HPDE6-E6E7 (cell line): ENCODE data around the gene MMP11.
"Not testable (repeated sequence)": the region's sequence is repeated elsewhere in the genome, so short reads cannot be mapped to it uniquely, and the experiment has no call there.

ENCODE experiments used
- DNase-seq: peaks from one replicate; pipeline ENCODE4 v3.0.0; 2011; ENCODE audit warnings: missing footprints; ENCODE audit errors: extremely low spot score

MMP11 gene, protein sequence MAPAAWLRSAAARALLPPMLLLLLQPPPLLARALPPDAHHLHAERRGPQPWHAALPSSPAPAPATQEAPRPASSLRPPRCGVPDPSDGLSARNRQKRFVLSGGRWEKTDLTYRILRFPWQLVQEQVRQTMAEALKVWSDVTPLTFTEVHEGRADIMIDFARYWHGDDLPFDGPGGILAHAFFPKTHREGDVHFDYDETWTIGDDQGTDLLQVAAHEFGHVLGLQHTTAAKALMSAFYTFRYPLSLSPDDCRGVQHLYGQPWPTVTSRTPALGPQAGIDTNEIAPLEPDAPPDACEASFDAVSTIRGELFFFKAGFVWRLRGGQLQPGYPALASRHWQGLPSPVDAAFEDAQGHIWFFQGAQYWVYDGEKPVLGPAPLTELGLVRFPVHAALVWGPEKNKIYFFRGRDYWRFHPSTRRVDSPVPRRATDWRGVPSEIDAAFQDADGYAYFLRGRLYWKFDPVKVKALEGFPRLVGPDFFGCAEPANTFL

DNA sequence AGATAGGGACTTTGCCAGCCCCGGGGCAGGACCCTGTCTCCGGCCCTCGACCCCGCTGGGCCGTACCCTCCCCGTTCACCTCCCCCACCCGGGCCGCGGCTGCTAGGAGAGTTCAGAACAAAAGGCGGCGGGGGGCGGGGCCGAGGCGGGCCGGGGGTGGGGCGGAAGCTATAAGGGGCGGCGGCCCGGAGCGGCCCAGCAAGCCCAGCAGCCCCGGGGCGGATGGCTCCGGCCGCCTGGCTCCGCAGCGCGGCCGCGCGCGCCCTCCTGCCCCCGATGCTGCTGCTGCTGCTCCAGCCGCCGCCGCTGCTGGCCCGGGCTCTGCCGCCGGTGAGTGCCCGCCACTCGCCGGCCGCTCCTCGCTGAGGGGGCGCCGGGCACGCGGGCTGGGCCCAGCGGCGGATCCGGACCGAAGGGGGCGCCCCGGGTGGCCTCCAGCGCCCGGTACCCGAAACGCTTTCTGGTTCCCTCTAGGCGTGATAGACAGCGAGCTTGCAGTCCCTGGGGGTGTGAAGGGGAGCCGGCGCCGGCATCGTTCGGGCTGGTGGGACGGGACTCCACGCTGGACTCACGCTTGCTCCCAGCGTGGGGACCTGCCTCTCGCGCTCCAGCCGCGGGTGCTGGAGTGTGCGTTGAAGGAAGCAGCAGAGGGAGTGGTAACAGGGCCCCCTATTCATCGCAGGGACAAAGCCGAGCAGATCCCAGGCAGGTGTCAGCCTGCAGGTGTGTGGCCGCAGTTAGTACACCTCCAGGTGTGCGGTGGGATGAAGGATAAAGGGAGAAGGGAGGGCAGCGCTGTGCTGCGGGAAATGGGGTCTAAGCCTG is at the start of gene MMP11:
Gene MMP11, plus strand, starts transcription at position 201 of the 825 bp plus-strand sequence. Its CDS starts 22 bp downstream, at position 223.
- peak; percentile 34 for DNase-seq

DNA sequence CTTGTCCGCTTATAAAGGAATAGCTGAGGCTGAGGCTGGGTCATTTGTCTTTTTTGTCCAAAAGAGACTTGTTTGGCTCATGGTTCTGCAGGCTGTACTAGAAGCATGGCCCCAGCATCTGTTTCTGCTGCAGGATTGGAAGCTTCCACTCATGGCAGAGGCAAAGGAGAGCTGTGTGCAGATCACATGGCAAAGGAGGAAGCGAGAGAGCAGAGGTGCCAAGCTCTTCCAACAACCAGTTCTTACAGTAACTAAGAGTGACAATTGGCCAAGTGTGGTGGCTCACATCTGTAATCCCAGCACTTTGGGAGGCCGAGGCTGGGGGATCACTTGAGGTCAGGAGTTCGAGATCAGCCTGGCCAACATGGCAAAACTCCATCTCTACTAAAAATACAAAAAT is 44.5 kb upstream of the MMP11 start:
- not testable (repeated sequence) for DNase-seq

DNA sequence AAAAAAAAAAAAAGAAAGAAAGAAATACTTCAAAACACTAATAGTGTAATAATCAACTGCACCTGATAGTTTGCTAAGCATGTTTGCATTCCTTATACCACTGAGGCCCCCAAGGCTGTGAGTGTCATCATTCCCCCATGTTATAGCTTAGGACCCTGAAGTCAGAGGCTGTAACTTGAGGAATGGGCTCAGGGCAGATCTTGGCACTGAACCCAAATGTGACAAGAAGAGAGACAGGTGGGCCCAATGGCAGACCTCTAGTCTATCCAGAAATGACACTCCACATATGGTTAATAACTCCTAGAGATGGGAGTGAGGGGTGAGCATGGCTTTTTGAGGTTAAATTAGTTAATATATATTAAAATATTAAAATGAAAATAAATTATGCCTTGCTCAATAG is 35.0 kb upstream of the MMP11 start:
- DNase-seq, result no peak

DNA sequence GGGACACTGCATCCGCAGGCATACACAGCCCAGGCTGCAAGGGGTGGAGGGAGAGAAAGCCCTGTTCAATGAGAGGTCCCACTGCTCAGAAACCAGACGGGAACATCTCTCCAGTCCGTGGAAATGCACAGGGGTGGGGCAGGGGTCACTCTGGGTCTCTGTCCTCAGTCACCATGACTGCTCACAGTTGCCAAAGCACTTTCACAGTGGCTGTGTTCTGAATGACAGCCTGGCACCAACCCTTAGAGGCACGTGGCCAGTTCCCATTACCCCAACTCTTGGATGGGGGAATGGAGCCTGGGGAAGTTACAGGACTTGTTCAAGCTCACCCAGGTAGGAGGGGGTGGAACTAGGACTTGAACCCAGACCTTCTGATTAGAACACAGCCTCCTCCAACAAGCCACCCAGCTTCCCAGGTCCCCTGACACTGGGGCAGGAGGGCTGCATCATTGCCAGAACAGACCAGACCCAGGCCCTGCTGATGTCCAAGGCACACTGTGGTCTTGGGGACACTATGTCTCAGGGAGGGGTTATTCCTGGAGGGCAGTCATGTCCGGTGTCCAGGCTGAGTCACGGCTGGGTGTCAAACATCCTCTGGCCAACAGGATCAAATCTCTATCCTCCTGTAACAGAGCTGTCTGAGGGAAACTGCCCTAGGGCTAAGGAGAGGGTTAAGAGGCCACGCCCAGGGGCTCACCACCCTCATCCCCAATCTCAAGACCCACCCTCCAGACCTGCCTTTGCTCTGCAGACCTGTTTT is 30.0 kb upstream of the MMP11 start:
- no peak for DNase-seq

DNA sequence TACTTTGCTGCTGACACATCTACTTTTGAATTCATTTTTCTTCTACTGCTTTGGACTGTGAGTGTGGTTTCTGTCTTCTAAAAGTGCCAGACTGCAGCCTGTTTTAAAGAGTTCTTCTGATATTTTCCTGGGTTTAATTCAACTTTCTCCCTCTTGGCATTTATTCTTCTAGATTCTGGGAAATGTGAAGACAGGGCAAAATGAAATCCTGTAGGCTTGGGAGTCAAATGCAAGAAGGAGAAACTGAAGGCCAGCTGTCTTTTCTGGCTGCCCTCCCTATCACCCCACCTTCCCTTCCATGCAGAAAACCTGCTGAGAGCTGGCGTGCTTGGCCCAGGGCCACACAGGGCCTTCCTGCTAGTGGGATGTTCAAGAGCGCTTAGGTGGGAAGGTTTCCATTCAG is 29.3 kb upstream of the MMP11 start:
- no peak for DNase-seq

DNA sequence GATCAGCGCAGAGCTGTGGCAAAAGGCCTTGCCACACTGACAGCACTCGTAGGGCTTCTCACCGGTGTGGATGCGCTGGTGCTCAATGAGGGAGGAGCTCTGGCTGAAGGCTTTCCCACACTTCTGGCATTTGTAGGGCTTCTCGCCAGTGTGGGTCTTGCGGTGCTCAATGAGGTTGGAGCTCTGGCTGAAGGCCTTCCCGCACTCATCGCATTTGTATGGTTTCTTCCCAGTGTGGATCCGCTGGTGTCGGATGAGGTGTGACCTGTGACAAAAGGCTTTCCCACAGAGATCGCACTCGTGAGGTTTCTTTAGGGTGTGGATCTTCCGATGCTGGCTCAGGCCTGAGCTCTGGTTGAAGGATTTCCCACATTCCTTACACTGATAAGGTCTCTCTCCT is 28.6 kb upstream of the MMP11 start:
- DNase-seq, result no peak

DNA sequence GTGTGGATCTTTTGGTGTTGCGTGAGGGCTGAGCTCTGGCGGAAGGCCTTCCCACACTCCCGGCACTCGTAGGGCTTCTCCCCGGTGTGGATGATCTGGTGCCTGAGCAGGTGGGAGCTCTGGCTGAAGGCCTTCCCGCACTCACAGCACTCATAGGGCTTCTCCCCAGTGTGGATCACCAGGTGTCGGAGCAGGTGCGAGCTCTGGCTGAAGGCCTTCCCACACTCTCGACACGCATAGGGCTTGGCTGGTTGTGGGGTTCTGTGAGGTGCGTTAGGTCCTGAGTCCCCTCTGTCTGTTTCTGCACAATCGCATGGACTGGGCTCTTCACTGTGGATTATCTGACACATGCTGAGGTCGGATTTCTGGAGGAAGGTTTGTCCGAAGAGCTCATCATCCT is 28.2 kb upstream of the MMP11 start:
- DNase-seq, result no peak

DNA sequence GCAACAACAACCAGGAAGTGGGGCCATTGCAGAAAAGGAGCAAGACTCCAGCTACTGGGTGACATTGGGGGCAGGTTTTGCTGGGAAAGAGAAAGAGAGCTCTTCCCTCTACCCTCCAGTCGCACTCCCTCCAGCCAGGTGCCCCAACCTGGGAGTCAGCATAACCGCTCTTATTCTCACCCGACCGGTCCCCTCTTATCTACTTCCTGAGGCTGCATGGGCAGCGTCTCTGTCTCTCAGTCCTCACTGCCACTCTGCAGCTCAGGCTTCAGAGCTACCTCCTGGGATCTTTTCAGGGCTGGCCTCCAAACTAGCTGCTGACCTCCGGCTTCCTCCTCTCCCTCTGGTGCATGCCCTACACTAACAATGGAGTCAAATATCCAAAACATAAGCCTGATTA is 26.9 kb upstream of the MMP11 start:
- DNase-seq, result no peak

DNA sequence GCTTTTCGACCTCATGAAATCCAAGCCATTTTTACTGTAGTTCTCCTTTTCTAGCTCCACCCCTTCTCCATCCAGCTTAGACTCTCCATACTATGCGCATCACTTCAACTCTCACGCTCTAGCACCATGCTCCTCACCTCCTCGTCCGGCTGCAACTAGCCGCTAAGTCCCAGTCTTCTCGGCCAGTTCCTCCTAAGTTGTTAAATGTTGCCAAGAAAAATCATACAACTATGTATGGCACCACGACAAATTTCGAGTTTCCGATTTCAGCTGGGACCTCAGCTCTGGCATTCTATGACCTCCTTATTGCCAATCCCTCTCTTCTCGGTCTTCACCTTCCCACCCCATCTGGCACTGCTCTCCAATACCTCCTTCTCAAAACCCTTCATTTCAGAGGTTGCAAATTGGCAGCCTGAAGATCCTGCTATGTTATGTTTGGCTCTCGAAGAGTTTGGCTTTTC is 22.8 kb upstream of the MMP11 start:
- no peak for DNase-seq

DNA sequence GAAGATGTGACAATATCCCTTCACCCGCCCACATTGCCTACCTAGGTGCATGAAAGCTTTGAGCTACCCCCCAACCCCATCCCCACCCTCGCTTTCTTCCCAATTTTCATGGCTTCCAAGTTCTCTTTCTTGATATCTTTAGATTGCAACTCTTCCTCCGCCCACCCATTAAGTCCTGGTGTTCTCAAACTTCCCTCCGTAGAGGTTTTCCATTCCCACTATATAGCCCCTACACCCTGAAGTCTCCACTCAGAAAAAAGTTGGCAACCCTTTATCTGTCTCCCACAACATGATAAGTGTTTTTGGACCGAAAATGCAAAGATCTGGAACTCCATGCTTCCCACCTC is 22.3 kb upstream of the MMP11 start:
- DNase-seq, result no peak

DNA sequence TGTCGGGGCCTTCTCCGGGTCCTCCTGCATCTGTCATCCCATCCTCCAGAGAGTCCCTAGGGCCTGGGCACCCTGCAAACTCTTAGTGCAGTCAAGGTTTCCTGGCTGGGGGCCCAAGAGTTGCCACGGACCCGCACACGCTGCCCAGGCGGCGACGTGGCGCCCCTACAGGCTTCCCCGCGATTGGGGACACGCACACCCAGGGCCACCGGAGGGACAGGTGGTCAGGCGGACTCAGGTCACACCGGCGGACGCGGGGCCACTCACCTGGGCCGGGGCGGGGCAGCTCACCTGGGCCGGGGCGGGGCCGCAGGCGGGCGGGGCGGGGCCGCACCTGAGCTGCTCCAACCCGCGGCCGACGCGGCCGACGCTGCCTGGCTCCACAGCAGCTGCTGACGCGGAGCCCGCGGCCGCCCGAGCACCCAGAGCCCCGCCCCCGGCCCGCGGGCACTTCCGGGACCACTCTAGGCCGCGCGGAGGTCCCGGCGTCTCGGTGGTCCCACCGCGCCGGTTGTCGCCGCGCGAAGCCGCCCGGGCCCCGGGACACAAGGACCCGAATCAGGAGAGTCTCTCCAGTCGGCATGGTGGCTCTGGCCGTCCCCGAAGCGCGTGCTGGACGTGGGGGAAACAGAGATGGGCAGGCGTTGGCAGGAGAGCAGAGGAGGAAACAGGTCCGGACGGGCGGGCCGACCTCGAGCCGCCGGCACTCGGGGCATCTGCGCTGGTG is 21.8 kb upstream of the MMP11 start, which contains the start of gene ZNF70:
Gene ZNF70, minus strand, starts transcription at position 399 of the 727 bp plus-strand sequence. CDS start 5,972 bp downstream, outside the sequence.
- peak; percentile 84 for DNase-seq

DNA sequence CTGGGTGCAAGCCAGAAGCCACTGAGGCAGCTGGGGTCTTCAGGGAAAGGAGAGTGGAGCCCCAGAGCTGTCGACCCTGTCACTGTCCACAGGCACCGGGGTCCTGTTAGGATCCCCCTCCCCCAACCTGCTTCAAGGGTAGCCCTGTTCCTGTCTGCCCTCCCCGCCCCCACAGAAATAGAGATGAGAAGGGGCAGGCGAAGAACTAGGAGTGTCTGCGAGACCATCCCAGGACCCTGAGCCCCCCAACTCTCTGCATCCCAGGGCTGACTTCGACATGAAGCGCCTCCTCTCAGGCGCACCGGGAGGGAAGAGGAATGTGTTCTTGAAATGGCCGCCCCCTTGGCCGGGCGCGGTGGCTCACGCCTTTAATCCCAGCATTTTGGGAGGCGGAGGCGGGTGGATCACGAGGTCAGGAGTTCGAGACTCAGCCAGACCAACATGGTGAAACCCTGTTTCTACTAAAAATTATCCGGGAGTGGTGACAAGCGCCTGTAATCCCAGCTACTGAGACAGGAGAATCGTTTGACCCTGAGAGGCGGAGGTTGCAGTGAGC is 21.1 kb upstream of the MMP11 start:
- no peak for DNase-seq

DNA sequence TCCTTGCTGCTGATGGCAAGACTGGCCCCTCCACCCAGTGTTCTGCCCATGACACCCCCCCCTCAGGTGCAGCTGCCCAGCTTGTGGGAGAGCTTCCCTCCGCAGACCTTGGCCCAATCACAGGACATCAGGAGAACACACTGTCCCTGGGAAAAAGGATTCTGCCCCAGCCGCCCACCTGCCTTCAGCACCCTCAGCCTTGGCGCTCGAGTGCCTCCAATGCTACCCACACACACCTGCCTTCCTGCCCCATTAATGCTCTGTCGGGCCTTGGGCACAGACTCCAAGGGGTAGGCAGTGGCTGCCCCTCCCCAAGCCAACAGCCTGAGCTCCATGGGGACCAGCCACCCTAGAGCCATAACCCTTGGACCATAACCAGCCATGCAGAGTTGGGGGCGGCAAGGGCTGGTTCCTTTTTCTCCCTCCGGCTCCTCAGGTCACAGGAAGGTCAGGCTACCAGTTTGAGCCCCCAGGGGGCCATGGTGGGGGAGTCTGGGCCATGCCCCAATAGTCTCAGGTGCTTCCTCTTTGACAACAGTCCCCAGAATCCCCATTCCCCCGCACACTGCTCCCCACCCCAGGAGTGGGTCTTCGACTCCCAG is 20.5 kb upstream of the MMP11 start:
- no peak for DNase-seq

DNA sequence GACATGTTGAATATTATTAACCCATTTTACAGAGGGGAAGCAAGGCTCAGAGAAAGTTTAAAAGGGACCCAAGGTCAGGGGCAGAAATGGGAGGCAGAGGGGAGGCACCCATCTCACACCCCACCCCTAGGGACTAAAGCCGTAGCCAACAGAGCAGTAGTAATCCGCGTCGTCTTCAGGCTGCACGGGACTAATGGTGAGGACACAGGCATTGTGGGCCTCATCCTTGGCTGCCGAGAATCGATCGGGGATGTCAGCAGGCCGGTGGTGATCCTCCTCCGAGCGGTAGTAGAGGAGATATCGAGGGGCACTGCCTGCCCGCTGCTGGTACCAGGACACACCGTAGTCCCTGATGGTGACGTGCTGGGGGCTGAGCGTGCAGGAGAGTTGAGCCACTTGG is 19.9 kb upstream of the MMP11 start:
- no peak for DNase-seq

DNA sequence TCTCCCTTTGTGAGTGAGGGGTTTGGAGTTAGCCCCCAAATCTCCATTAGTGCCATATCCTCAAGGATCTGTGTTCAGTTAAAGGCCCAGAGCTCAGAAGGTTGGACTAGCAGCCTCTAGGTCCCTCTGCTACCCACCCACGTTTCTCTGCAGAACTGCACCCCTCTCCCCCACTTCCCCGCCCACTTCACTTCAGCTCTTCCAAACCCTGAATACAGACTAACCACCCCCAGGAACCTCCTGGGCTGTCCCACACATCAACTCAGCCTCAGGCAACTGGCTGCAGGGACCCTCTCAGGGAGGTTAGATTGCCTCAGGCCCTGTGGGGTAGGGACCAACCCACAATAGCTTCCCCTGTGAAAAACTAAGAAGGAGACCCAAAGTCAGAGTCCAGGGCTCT is 19.3 kb upstream of the MMP11 start:
- DNase-seq, result no peak

DNA sequence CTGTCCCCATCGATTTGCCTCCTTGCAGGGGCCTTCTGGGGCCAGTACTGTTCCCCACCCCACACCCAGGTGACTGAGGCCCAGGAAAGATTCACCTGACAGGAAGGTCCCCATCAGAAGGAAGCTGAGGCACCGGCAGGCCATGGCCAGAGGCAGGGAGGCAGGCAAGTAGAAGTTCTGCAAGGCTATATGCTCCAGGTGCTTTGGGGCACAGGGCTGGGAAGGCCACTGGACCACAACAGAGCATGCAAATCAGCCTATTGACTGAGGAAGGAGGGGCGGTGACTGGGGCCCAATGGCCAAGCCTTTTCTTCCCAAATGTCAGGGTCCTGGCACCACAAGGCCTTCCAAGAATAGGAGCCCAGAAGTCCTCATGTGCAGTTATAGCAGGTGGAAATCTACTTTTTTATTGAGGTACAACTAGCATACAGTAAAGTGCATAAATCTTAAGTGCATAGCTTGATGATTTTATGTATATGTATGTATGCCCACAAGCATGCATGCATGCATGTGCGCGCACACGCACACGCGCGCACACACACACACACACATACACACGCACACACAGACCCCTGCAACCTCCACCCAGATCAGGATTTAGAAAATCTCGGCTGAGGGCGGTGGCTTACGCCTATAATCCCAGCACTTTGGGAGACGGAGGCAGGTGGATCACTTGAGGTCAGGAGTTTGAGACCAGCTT is 18.3 kb upstream of the MMP11 start, which contains the start of gene VPREB3:
Gene VPREB3, minus strand, starts transcription at position 206 of the 700 bp plus-strand sequence. Its CDS starts 62 bp downstream, at position 144.
- no peak for DNase-seq

DNA sequence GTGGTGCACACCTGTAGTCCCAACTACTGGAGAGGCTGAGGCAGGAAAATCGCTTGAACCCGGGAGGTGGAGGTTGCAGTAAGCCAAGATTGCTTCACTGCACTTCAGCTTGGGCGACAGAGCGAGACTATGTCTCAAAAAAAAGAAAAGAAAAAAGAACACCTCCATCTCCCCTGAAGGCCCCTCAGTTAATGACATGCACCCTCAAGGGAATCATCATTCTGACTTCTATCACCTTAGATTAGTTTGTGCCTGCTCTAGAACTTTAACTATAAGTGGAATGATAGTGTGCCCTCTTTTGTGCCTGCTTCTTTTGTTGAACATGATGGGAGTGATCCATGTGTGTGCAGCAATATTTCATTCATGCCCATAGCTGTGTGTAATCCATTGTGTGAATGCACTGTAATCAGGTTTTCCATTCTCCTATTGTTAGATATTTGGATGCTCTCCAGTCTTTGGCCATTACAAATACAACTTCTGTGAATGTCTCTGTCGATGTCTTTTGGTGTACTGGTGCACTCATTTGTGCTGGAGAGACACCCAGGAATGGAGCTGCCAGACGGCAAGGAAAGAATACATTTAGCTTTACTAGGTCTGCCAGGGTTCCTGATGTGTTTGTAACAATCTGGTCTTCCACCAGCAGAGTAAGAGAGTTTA is 17.5 kb upstream of the MMP11 start:
- no peak for DNase-seq

DNA sequence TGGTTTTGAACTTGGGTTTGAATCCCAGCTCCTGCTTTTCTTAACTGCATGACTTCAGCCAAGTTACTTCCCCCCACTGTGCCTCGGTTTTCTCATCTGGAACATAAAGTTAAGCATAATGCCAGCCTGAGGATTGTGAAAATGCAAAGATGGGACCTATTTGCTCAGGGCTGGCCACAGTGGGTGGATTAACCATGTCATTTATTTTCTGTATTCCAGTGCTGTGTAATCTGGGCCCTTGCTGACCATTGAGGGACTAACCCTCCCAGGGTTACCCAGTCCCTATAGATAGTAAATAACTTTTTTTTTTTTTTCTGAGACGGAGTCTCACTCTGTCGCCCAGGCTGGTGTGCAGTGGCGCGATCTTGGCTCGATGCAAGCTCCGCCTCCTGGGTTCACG is 16.9 kb upstream of the MMP11 start:
- no peak for DNase-seq

DNA sequence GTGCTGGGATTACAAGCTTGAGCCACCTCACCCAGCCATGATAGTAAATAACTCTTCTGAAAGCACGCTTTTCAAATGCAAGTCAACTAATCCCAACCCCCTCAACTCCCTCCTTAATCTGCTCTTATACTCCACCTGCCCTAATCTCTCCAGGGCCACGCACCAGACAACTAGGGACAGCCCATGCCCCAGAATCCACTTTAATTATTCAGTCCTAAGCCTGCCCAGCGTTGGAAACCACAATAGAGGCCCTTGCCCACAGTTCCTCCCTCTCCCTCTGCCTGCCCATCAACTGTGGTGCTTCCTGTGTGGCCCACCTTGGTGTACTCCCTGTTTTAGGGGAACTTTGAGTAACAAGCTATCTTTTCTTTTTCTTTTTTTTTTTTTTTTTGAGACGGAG is 15.8 kb upstream of the MMP11 start:
- no peak for DNase-seq
